Stimulated activated CD4-positive, alpha-beta T cell treated with anti-CD3 and anti-CD28 coated beads, Interleukin-1b, Interleukin-23, amount 100 ng/mL, for 24 hours (primary cell): ENCODE data around the gene JAGN1.
"Not testable (repeated sequence)": the region's sequence is repeated elsewhere in the genome, so short reads cannot be mapped to it uniquely, and the experiment has no call there.

Experiments
- DNase-seq, 4 experiments: peaks; one replicate each; pipeline ENCODE4 v3.0.0-alpha.2; 2020; ENCODE audit warnings: low read depth in 4 of 4, low spot score in 1 of 4

Gene JAGN1

DNA sequence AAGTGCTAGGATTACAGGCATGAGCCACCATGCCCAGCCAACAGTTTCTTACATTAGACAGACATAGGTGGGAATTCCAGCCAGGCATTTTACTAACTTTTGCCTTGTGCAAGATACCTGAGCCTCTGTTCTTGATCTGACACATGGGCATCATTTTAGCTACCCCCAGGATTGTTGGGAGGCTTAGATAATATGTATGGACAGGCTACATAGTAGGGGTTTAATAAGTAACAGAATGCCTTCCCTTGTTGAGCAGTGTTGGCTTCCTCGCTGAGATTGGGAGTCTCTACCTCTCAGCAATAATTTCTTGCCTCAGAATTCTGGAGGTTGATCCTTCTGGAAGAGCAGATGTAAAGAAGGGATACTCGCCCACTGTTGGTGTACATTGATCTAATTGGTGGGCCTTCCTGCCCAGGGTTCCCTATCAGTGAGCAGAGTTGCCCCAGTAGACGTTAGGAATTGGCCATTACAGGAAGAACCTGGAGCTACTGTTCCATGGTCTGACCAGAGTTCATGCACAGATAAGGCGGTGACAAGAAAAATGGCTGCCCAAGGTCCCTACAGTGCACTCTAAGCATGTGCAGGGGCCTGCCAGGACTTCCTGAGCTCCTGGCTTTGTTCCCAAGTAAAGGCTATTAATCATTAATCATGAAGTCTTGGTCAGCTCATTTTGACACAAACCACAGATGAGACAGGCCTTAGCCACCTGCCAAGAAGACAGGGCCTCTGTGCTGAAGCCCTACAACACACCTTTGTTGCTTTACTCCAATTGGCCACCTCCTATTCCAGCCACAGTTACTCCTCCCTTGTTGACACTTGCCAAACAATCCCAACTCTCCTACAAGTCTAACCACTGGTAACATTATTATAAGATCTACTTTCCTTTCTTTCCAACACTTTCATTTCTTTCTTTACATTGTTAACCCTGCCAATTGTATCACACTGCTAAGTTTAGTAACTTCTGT lies 7.3 kb downstream of the JAGN1 start:
- DNase-seq, result no peak

DNA sequence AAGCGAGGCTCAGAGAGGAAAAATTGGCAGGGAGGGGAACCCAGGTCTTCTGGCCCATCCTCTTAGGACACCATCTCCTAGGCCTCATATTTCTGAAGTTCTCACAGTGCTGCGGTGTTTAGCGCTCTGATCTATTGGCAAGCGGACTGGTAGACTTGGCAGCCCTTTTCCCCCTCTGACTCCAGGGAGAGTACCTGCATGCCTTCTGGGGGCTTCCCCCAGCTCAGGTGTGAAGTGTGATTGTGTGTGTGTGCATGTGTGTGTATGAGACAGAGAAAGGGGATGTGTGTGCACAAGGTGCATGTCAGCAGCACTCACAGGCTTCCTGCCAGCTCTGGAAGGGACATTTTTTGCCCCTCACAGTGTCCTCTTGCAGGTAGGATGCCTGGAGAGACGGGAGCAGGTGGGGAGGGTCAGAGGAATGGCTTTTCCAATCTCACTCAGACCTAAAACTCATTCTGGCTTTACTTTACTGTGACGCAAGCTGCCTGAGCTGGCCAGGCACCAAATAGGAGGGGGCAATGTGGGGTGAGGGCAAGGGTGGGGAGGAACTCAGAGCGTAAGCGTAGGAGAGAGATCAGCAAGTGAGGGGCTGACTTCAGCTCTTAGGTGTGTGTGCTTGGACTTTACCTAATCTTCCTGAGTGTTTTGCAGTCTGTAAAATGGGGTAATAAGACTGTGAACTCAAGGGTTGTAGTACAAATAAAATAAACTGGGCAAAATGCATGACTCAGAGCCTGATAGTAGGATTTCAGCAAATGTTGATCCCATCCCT lies 8.2 kb downstream of the JAGN1 start:
- no peak for DNase-seq

DNA sequence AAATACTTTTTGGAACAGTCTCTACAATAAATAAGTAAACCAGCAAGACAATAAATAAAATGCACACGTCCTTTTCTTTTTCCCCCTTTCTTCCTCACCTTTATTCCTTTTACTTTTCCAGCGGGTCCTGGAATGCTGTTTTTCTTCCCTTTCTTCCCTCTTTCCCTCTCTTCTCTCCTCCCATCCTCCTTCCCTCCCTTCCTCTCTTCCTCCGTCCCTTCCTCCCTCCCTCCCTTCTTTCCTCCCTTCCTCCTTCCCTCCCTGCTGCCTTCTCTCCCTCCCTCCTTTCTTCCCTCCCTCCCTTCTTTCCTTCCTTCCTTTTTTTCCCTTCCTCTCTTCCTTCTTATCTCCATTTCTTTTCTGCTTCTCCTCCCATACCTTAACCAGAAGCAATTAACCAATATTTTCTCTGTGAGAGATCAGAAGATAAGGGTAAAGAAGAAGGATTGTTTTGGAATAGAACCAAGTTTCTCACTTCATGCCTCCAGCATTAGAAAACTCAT lies 8.9 kb downstream of the JAGN1 start:
- no peak for DNase-seq

DNA sequence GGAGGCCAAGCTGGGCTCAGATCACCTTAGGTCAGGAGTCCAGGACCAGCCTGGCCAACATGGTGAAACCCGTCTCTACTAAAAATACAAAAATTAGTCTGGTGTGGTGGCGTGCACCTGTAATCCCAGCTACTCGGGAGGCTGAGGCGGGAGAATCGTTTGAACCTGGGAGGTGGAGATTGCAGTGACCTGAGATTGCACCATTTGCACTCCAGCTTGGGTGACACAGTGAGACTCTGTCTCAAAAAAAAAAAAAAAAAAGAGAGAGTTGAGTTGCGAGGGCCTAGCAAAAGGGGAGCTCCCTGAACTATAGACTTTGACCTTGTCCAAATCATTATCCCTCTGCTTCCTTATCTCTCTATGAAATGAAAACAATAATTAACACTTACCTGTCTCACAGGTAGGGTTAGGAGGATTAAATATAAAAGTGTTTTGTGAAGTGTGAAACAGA lies 10.6 kb downstream of the JAGN1 start:
- DNase-seq, result not testable (repeated sequence)

DNA sequence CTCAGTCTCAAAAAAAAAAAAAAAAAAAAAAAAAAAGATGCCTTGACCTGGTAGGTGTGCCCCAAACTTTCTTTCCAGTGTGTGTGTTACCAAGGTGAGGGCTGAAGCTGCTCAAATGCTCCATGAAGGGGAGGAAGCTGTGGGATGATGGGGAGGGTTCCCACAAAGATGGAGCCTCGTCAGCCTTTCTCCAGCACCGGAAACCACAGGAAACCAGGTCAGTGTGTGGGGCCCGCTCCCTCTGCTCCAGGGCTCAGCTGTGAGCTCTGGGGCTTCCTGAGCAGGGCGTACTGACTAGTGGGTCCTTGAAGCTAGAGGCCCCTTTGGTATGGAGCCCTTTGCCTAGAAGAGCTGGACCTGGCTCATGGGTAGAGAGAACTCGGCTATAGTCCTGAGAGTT lies 11.6 kb downstream of the JAGN1 start:
- no peak for DNase-seq

DNA sequence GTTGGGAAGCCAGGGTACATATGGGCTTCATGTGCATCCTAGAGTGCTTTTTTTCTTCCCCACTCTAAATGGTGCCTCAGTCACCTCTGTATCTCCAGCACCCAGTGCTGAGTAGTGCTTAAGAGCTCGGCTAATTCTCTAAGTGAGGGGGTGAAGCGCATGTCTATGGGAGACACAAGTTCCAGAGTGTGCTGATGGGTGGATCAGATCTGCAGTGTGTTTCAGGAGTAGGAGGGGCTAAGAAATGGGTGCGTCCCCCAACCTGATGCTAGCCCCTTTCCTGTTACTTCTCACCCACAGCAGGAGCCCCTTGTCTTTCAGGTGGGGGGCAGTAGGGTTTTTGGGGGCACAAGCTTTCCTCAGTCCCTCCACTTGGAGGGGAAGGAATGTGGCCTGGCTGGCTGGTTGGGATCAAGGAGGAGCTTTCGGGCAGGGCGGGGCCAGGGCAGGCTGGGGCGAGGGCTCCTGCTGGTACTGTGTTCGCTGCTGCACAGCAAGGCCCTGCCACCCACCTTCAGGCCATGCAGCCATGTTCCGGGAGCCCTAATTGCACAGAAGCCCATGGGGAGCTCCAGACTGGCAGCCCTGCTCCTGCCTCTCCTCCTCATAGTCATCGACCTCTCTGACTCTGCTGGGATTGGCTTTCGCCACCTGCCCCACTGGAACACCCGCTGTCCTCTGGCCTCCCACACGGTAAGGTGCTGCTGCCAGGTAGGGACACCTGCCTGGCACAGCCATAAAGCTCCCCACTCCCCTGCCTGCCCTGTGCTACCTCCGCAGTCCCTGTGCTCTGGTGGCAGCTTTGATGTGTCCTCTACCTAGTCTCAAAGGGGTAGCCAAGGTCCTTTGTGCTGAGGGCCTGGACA lies 12.2 kb downstream of the JAGN1 start, which contains the start of gene IL17RE:
TSS of gene IL17RE (plus strand) at position 477 of the 866 bp plus-strand sequence. CDS start at position 562, 85 bp downstream.
- no peak for DNase-seq

DNA sequence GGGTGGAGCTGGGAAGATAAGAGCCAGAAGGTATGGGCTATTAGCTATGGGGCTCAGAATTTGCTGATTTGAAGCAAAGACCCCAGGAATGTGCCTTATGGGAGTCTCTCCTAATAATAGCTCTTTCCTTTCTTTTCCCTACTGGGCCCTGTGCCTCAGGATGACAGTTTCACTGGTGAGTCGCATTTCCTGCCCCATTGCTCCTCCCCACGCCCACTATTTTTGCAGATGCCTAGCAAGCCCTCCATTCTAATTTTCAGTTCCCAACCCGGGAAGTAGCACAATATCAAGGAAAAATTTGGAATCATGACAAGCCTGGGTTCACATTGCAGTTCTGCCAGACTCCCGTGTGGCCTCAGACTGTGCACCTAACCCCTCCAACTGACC lies 12.8 kb downstream of the JAGN1 start:
- no peak for DNase-seq

DNA sequence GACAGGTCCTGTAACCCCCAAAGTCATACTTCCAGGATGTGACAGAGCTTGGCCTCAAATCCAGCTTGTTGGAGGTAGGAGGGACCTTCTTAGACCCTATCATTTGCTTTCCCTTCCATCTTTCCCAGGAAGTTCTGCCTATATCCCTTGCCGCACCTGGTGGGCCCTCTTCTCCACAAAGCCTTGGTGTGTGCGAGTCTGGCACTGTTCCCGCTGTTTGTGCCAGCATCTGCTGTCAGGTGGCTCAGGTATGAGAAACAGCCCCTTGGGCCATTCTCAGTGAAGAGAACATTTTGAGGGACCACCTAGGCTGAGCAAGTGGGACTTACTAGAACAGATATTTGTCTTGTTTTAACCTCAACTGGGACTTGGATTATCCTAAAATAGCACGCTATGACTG lies 13.5 kb downstream of the JAGN1 start:
- DNase-seq, result no peak

DNA sequence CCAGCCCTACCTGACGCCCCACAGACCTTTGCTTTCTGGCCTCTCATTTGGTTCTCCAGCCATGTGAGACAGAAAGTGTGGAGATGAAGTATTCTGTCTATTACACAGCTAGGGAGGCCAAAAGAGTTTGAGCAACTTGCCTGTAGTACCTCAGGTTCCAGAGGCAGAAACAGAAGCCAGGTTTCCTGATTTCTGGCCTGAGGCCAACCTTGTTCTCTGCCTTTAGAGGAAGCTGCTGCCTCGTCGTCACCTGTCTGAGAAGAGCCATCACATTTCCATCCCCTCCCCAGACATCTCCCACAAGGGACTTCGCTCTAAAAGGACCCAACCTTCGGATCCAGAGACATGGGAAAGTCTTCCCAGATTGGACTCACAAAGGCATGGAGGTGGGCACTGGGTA lies 16.1 kb downstream of the JAGN1 start:
- DNase-seq, result no peak

DNA sequence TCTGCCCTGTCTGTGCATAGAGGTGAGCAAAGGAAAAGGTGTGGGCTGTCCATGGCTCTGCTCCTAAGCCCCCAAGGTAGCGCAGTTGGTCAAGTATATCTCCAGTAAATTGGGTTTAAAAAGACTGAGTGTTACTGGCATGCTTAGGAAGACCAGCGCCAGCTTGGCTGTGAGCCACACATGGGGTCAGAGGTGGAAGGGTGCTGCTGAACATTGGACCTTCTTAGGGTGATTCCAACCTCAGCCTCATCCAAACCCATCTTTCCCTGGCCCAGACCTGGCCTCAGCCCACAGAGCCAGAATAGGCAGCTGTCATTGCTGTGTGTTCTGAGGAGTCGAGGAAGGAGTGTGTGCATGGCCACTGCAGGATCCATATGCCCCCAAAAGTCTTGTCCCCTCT lies 17.9 kb downstream of the JAGN1 start:
- no peak for DNase-seq

DNA sequence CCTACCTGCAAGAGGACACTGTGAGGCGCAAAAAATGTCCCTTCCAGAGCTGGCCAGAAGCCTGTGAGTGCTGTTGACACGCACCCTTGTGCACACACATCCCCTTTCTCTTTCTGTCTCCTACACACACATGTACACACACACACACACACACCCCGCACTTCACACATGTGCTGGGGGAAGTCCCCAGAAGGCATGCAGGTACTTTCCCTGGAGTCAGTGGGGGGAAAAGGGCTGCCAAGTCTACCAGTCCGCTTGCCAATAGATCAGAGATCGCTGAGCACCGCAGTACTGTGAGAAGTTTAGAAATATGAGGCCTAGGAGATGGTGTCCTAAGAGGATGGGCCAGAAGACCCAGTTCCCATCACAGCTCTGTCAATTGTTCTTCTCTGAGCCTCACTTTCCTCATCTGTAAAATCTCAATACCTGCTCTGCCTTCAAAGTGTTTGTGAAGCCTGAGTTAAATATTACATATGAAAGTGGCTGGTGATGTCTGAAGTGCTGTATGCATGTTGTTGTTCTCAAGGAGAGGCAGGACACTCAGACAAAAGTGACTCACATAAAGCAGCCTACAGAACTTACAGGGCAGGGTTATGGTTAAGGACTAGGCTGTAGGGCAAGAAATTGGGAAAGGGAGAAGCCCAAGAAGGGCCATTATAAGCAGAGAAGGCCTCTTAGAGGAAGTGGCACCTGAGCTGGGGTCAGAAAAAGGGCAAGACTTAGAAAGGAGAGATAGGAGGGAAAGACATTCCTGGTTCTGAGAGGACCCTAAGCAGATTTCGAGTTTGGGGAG lies 19.0 kb downstream of the JAGN1 start:
- DNase-seq, result no peak

DNA sequence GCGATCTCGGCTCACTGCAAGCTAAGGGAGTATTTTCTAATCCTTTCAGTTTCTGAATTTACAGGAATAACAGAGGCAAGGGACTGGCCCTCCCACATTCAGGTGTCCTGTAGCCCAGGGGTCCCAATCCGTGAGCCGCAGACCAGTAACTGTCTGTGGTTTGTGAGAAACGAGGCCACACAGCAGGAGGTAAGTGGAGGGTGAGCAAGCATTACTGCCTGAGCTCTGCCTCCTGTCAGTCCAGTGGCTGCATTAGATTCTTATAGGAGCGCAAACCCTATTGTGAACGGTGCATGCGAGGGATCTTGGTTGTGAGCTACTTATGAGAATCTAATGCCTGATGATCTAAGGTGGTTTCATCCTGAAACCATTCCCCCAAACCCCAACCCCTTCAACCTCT lies 21.5 kb downstream of the JAGN1 start:
- DNase-seq, result no peak

DNA sequence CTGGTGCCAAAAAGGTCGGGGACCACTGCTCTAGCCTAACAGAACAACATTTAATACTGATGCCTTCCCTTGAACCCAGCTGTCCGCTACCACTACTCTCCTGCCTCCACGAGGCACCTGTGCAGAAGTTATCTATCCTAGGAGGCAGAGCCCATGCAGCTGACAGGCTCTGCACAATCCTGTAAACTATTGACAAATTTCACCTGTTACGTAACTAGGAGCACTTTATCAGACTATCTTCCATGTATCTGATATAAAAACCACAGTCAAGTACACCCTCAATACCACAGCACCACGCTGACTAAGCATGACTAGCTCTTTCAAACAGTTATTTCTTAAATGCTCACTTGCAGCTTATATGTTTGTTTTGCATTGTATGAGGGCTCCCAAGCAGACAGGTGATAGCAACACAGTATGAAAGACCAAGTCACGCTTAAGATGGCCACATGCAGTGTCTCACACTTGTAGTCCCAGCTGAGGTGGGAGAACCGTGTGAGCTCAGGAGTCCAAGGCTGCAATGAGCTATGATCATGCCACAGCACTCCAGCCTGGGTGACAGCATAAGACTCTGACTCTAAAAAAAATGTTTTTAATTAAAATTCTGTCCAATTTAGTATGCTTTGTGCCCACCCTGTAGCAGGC lies 22.0 kb downstream of the JAGN1 start:
- DNase-seq, result no peak

DNA sequence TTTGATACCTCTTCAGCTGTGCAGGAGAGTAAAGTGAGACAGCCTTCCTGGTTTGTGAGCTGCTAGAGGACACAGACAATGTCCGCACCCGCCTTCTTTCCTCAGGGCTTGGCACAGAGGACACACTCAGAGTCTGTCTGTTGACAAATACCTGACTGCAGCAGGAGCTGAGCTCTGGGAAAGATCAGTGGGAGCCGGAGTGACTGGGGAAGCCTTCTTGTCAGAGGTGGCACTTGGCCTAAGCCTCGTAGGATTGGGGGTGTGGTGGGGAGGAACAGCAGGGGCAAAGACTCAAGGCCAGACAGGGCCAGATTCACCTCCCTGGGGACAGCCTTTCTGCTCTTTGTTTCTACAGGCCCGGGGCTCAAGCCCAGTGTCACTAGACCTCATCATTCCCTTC lies 23.2 kb downstream of the JAGN1 start:
- no peak for DNase-seq

DNA sequence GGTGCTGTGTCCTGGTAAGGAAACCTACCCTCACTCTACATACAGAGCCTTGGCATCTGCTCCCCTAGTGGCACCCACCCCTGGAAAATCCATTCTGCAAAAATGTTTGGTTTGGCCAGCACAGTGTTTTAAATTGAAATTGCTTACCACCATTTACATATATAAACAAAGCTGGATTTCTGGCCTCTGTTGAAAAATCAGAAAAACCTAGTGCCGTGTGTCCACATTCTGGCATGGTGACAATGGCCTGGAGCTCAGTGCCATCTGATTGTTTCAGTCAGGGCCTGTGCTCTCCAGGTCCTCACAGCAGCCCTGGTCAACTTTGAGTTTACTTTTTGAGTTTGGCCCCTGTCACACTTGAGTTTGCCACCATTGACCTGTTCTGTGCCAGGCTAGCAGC lies 23.6 kb downstream of the JAGN1 start:
- no peak for DNase-seq

DNA sequence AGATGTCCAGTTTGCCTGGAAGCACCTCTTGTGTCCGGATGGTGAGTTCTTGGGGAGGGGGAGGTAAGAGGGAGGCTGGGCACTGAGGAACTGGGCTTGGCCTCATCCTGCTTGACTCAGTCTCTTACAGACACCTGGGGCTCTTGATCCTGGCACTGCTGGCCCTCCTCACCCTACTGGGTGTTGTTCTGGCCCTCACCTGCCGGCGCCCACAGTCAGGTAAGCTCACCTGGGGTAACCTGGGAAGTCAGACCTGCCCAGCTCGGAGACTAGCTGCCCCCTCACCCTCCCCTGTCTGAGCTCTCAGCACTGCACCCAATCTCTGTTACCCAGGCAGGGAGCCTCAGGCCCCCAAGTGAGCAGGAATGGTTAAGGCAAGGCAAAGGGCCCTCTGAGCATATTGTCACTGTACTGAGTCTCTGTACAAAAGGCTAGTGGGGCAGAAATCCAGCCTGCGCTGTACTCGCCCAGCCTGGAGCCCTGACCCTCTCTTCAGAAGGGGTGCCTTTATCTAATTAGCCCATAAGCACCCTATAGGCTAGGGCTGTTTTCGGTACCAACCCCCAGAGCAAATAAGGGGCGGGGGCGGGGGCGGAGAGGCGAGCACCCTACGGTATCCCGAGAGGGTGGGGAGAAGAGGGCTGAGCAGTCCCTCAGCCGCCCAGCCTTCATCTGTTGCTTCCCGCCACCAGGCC lies 24.3 kb downstream of the JAGN1 start:
- DNase-seq, result no peak

DNA sequence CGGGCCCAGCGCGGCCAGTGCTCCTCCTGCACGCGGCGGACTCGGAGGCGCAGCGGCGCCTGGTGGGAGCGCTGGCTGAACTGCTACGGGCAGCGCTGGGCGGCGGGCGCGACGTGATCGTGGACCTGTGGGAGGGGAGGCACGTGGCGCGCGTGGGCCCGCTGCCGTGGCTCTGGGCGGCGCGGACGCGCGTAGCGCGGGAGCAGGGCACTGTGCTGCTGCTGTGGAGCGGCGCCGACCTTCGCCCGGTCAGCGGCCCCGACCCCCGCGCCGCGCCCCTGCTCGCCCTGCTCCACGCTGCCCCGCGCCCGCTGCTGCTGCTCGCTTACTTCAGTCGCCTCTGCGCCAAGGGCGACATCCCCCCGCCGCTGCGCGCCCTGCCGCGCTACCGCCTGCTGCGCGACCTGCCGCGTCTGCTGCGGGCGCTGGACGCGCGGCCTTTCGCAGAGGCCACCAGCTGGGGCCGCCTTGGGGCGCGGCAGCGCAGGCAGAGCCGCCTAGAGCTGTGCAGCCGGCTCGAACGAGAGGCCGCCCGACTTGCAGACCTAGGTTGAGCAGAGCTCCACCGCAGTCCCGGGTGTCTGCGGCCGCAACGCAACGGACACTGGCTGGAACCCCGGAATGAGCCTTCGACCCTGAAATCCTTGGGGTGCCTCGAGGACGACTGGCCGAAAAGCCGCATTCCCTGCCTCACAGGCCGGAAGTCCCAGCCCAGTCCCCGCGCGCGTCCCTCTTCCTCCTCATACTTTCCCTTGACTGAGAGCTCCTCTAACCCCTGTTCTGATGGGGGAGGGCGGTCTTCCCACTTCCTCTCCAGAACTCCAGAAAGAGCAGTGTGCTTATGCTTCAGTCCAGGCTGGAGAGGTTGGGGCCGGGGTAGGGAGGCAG lies 25.1 kb downstream of the JAGN1 start:
- no peak for DNase-seq

DNA sequence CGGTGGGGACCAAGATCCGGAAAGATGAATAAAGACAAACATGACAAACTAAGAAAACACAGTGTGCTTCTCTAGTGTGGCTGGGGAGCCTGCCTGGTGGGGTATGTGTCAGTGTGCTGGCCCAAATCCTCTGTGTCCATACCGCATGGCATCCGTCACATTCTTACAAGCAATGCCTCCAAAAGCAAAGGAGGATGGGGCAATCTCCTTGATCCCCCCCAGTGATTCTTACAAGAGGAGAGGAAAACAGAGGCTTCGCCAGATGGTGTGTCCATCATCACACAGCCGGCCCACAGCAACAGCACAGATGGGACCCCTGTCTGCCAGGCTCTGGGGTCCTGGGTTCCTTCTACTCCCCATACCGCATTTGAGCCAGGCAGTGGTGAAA lies 25.9 kb downstream of the JAGN1 start:
- no peak for DNase-seq
